Stimulated activated CD4-positive, alpha-beta T cell treated with anti-CD3 and anti-CD28 coated beads, Interleukin-15, amount 100 ng/mL, for 24 hours (primary cell): Measurements from ENCODE around the gene GAS7.

Experiments used
- DNase-seq: peaks from one replicate; pipeline ENCODE4 v3.0.0-alpha.2; 2020

GAS7 gene

GRCh38 chr17:10200016-10200415 lies 1.6 kb upstream of the GAS7 start:
- DNase-seq, result no peak

GRCh38 chr17:10197721-10198508 lies 491 bp downstream of the GAS7 start:
- peak; percentile 18 for DNase-seq

GRCh38 chr17:10197362-10197720 lies 1.1 kb downstream of the GAS7 start:
- no peak for DNase-seq

GRCh38 chr17:10196941-10197340 lies 1.5 kb downstream of the GAS7 start:
- DNase-seq, result no peak

GRCh38 chr17:10196384-10196895 lies 2.0 kb downstream of the GAS7 start:
- DNase-seq, result no peak

- DNase-seq, result no peak
Observed at GRCh38 chr17:10195090-10195805, 3.2 kb downstream of the GAS7 start.

- no peak for DNase-seq
Observed at GRCh38 chr17:10193632-10194031, 4.8 kb downstream of the GAS7 start.

GRCh38 chr17:10192972-10193371 lies 5.4 kb downstream of the GAS7 start:
- no peak for DNase-seq

GRCh38 chr17:10192461-10192860 lies 5.9 kb downstream of the GAS7 start:
- no peak for DNase-seq

GRCh38 chr17:10187456-10187855 lies 10.9 kb downstream of the GAS7 start:
- DNase-seq, result no peak

- DNase-seq, result no peak
Observed at GRCh38 chr17:10186771-10187410, 11.5 kb downstream of the GAS7 start.

GRCh38 chr17:10183931-10184930 lies 14.2 kb downstream of the GAS7 start:
- no peak for DNase-seq

GRCh38 chr17:10182785-10183184 lies 15.6 kb downstream of the GAS7 start:
- DNase-seq, result no peak

- no peak for DNase-seq
Observed at GRCh38 chr17:10178506-10178991, 19.9 kb downstream of the GAS7 start.

- no peak for DNase-seq
Observed at GRCh38 chr17:10177913-10178505, 20.4 kb downstream of the GAS7 start.

- DNase-seq, result no peak
Observed at GRCh38 chr17:10177131-10177912, 21.1 kb downstream of the GAS7 start.

- no peak for DNase-seq
Observed at GRCh38 chr17:10173913-10174312, 24.5 kb downstream of the GAS7 start.

GRCh38 chr17:10172778-10173177 lies 25.6 kb downstream of the GAS7 start:
- no peak for DNase-seq

GRCh38 chr17:10172241-10172741 lies 26.1 kb downstream of the GAS7 start:
- DNase-seq, result no peak

- DNase-seq, result no peak
Observed at GRCh38 chr17:10171581-10171981, 26.8 kb downstream of the GAS7 start.

GRCh38 chr17:10171122-10171571 lies 27.3 kb downstream of the GAS7 start:
- DNase-seq, result no peak
